T1000 (cell line): Measurements from ENCODE around the gene SLC34A1.
A peak's percentile ranks its signal among the peaks of the same experiment; 100 is the strongest.
"Not testable (repeated sequence)": the region's sequence is repeated elsewhere in the genome, so short reads cannot be mapped to it uniquely, and the experiment has no call there.

Source experiments
- DNase-seq: peaks from one replicate; lab custom pipeline; 2025; ENCODE audit warnings: mixed read lengths; lab: John Stamatoyannopoulos, UW

SLC34A1 gene

GRCh38 chr5:177410575-177410974 lies 26.3 kb downstream of the SLC34A1 start:
- DNase-seq, result no peak

GRCh38 chr5:177412603-177413233 lies 28.5 kb downstream of the SLC34A1 start:
- DNase-seq, result no peak

DNA sequence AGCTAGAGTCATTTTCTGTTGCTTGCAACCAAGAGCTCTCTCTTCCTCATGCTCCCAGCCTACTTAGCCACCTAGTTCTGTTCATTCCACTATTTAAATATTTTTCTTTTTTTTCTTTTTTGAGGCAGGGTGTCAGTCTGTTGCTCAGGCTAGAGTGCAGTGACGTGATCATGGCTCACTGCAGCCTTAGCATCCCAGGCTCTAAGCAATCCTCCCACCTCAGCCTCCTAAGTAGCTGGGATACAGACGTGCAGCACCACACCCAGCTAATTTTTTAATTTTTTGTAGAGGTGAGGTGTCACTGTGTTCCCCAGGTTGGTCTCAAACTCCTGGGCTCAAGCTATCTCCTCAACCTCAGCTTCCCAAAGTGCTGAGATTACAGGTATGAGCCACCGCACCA lies 30.2 kb downstream of the SLC34A1 start:
- no peak for DNase-seq

DNA sequence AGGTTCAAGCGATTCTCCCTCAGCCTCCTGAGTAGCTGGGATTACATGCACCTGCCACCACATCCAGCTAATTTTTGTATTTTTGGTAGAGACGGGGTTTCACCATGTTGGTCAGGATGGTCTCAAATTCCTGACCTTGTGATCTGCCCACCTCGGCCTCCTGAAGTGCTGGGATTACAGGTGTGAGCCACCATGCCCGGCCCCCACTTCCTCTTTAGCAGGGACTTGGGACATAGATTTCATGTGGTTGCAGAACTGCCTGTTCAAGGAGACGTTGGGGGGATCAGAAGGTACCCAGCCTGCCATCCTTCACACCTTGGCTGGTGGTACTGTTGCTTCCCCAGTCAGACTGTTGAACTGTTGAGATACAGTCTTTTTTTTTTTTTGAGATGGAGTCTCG lies 32.8 kb downstream of the SLC34A1 start:
- not testable (repeated sequence) for DNase-seq

DNA sequence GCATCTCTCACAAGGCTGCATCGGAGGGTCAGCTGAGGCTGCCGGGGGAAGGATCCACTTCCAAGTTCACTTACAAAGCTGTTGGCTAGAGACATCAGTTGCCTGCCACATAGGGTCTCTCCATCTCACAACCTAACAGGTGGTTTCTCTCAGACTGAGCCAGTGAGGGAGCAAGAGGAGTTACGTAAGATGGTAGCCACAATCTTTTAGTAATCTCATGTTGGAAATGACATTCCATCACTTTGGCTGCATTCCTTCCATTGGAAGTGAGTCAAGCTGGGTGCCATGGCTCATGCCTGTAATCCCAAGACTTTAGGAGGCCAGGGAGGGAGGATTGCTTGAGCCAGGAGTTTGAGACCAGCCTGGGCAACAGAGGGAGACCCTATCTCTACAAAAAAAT lies 34.8 kb downstream of the SLC34A1 start:
- no peak for DNase-seq

GRCh38 chr5:177420472-177420871 lies 36.2 kb downstream of the SLC34A1 start:
- DNase-seq, result not testable (repeated sequence)

DNA sequence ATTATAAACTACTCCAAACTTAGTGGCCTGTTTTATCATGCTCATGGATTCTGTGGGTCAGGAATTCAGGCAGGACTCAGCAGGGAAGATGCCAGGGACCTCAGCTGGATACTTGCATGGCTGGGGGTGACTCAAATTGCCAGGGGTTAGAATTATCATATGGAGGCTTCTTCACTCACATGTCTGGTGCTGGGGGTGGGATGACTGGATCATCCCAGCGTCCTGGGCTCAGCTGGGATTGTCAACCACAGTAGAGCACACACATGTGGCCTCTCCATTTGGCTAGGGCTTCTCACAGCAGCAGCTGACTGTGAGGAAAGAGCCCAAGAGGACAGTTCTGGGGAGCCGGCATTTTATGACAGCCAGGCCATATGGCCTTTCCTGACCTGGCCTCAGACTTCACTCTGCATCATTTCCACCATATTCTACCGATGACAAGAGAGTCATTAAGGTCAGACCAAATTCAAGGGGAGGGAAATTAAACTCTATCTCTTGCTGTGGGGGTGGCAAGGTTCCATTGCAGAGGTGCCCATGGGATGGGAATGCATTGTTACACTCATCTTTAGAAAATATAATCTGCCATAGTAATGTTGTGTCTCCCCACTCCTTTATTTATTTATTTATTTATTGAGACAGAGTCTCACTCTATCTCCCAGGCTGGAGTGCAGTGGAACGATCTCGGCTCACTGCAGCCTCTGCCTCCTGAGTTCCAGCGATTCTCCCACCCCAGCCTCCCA lies 37.0 kb downstream of the SLC34A1 start:
- DNase-seq, result no peak

DNA sequence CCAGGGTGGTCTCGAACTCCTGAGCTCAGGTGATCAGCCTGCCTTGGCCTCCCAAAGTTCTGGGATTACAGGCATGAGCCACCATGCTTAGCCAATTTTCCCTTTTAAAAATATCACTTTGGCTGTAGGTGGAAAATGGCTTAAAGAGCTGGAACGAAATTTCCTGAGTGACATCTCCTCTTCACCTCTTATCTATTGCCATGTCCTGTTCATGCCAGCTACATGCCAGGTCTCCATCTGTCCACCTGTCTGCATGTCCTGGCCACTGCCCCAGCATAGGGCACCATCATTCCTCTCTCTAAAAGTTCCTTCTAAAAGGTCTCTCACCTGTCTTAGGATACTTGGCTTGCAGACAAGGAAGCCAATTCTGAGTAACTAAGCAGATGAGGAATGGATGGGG lies 39.4 kb downstream of the SLC34A1 start:
- DNase-seq, result no peak

DNA sequence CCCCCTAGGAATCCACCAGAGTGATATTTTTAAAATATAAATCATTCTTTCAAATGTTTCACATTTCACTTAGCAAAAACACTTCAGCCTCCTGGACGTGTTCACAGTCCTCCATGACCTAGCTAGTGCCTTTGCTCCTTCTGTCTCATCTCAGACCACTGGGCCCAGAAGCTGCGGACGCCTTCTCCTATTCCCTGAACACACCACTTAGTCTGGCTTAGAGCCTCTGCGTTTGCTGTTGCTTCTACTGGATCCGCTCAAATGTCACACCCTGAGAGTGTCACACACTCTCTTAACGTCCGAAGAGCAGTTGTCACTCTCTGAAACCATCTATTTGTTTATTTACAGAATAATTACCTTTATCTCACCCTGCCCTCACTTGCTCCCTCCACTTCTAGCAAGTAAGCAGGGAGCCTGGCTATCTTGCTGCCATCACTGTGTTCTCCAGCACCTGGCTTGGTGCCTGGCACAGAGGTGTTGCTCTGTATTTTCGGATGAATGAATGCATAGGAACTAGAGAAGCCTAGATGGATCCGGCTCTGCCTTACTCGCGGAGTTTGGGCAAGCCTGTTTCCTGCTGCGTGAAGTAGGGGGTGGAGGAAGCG lies 41.1 kb downstream of the SLC34A1 start:
- no peak for DNase-seq

DNA sequence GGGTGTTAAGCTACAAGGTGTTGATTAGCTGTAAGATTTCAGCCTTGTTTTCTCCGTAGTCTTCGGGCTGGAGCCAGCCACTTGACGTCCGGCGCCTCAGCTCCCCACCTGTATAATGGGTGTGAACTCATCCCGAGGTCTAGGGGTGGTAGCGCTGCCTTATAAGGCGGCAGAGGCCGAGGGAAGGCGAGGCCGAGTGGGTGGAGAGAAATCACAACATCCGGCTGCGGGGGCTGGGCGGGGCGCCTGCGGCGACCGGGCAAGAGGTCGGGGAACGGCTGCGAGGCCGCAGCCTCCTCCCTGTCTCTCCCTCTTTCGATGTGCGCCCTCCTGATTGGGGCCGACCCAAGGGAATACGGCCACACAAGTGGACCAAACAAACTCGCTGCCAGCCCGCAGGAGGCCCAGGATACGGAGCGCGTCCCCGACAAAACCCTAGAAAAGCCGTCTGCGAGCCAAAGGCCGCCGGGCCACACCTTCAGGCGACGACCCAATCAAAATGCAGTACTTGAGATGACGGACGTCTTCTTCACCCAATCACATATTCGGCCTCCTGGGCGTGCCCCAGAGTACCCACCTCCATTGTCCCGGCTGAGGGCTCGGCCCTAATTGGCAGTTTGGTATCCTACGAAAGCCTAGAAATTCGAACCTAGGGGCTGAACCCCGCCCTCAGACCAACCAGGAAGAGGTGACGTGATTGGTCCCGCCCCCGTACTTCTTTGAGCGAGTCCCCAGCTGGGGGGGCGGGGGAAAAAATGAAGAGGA lies 41.7 kb downstream of the SLC34A1 start:
- DNase-seq, result peak; percentile 99

DNA sequence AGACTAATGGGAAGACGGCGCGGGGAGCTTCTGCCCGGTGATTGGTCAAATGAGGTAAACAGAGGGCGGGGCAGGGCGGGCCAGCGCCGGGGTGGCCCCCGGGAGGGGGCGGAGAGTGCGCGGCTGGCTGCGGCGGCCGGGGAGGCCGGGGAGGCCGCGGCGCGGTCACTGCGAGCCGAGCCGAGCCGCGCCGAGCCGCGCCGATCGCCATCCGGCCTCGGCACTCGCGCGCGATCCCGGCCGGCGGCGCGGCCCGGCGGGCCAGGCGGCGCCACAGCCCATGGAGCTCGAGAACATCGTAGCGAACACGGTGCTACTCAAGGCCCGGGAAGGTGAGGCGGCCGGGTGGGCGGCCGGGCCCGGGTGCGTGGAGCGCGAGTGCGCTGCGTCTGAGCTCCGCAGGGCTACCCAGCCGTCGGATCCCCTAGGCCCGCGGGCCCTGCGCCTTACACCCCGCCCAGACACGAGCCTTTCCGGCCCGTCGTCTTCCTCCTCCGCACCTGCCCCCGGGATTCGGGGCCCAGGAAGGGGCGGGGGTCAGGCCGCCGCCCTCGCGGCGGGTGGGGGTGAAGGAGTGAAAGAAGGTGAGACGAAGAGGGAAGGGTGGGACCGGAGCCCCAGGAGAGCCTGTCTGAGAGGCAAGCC lies 42.5 kb downstream of the SLC34A1 start, which contains the start of gene GRK6:
Gene GRK6 (plus strand): TSS at position 111 of the 645 bp plus-strand sequence. CDS start 170 bp downstream, at position 281.
- DNase-seq, result no peak

- DNase-seq, result no peak
Measured at GRCh38 chr5:177427211-177427822, 43.1 kb downstream of the SLC34A1 start.

DNA sequence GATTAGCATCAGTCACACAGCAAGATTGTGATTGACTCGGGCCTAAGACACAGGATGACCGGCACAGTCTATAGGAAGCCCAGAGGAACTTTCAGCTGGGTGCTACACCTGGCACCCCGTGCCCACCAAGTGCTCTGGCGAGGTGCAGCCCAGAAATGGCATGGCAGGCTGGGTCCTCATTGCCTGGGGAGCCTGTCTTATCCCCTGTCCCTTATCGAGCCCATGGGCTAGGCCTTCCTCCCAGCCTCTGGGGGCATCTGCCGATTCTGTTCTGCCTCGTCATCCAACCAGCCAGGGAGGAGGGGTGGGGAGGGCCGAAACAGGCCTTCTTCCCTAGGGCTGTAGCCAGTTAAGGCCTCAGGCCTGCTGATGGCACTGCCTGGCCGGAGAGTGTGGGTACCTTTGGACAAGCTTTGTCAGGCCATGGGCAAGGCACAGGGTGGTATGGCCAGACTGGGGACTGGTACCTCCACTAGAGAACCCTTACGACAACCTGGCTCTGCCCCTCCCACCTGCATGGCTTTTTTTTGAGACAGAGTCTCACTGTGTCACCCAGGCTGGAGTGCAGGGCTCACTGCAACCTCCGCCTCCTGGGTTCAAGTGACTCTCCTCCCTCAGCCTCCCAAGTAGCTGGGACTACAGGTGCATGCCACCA lies 43.8 kb downstream of the SLC34A1 start:
- no peak for DNase-seq

GRCh38 chr5:177428574-177429217 lies 44.5 kb downstream of the SLC34A1 start:
- no peak for DNase-seq

- DNase-seq, result no peak
Measured at GRCh38 chr5:177429248-177430040, 45.2 kb downstream of the SLC34A1 start.

DNA sequence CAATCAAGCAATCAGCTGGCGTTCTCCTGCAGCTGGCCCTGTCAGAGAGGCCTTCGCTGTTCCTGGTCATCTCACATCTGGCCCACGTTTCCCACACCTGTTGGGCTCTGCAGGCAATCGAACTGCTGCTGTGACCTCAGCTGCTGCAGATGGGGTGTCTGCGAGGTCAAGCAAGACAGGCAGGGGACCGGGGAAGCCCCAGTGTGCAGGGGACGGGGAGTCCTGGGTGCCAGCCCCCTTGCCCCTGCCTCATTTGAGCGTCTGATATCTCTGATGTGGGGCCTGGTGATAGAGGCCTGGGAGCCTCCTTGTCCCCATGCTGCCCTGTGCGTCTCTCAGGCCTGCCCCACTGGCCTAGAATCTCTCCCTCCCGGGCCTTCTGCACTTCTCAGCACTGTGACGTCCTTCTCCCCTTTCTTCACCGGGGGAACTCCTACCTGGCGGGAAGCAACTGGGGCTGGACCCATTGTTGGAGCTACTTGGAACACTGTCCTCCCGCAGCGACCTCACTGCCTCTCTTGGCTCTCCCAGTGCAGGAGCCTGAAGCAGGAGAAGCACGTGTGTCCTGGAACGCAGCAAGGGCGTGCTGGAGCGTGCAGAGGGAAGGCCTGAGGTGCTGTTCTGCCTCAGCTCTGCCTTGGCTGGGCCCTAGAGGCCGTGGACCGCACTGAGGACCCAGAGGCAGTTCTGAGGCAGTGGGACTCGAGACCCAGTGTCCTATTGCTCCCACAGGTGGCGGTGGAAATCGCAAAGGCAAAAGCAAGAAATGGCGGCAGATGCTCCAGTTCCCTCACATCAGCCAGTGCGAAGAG lies 46.1 kb downstream of the SLC34A1 start:
- no peak for DNase-seq

GRCh38 chr5:177430972-177431316 lies 46.7 kb downstream of the SLC34A1 start:
- DNase-seq, result no peak

DNA sequence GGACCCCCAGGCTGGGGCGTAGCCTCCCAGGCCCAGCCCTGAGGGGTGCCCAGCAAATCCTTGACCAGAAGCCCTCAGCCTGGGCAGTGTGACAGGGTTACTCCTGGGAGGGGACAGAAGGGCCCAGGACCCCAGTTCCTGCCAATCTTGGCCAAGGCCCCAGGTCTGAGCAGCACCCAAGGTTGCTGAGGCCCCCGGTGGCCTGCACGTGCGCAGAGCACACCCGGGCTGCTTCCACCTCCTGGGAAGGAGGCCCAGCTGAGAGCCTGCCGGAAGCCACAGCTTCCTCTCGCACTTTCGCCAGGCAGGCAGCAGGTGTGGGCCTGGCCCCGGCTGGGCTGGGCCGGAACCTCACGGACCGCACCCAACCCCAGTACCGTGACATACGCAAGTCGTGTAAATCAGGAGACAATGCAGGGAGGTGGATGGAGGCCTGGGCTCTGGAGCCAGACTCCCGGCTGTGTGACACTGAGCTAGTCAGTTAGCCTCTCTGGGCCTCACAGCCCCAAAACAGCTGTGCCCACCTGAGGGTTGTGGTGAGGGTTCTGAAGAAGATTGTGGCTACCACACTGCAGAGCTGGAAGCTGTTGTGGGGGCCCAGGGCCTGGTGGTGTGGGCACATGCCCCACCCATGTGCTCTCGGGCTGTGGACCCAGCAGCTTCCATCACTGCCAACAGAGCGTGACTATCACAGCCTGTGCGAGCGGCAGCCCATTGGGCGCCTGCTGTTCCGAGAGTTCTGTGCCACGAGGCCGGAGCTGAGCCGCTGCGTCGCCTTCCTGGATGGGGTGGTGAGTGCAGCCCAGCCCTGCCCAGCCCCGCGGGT lies 47.3 kb downstream of the SLC34A1 start:
- no peak for DNase-seq
